ENCODE results near the gene RHBDF2.
"Not testable (repeated sequence)": the region's sequence is repeated elsewhere in the genome, so short reads cannot be mapped to it uniquely, and the experiment has no call there.

Gene RHBDF2

DNA sequence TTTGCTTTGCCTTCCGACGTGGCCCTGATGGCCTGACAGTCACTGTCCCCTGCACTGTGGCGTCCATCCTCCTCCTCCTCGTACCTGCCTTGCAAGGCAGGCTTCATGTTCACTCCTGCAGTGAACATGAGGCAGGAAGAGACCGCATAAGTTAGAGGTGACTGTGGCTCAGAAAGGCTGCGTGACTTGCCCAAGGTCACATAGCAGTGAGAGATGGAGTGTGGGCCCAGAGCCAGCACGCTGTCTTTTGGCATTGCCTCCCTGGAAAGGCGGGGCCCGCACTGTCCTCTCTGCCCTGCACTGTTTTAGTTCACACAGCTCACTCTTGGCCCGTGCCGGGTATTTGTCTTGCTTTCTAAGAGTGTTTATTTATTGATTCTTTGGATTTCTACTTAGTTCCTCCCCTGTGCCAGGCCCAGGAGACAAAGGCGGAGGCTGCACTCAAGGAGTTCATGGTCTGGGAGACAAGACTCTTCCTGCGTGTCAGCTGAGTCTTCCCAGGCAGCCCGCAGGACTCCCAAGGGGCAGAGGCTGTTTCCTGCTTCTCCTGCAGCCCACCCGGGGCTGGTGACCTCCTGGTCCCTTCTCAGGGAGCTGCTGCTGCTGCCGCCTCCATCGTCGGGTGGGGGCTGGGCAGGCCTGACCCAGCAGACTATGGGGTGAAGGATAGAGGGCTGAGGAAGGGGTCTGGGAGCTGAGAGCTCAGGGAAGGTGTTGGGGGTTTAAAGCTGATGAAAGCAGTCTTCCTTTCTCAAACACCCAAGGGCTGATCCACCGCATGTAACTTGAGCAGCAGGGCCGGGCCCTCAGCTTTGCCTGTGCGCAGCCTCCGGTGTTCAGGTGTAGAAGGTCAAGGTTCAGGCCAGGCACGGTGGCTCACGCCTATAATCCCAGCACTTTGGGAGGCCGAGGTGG, 23.6 kb upstream of the RHBDF2 start:
- ChIA-PET CTCF (interaction anchor here (0.8 to 7.9 kb wide), 12 partner anchors 15 to 157 kb away, joined by 3 to 92 read pairs (median 4); partner anchors contain the start of genes PRCD and ST6GALNAC2), POLR2A (no interaction called here)
- Histone ChIP-seq H3K27me3 (replicated peaks in 2 of 5; ENCODE audit: control insufficient read depth in 4 of 5, insufficient read depth in 5 of 5, low read length in 4 of 5) (no peaks in the 10 kb centered on the region), H3K27ac (ENCODE audit: insufficient read depth in 1 of 2, low read depth in 1 of 2, low read length in 2 of 2, poor library complexity in 1 of 2, severe bottlenecking in 2 of 2) (no peak overlapping the region), H3K4me1 (ENCODE audit: control extremely low read depth in 1 of 4, control insufficient read depth in 4 of 4, insufficient read depth in 4 of 4, low read length in 3 of 4) (peaks cover 0 to 37% (median 34%) of the 10 kb centered on the region in 4 experiments), H3K9me3 (ENCODE audit: control extremely low read depth in 1 of 5, control insufficient read depth in 4 of 5, insufficient read depth in 2 of 5, low read depth in 1 of 5, low read length in 4 of 5) (no peaks in the 10 kb centered on the region), H3K36me3 (ENCODE audit: control insufficient read depth in 4 of 4, insufficient read depth in 4 of 4, low read length in 3 of 4) (no peaks in the 10 kb centered on the region), H3K4me3 (ENCODE audit: control insufficient read depth in 1 of 7, extremely low read depth in 1 of 7, insufficient read depth in 4 of 7, low read depth in 2 of 7, low read length in 6 of 7) (no peak overlapping the region)
- WGBS (ENCODE audit: insufficient coverage): 89% methylated on average over 21 of the region's 25 CpGs
- no peak for DNase-seq

DNA sequence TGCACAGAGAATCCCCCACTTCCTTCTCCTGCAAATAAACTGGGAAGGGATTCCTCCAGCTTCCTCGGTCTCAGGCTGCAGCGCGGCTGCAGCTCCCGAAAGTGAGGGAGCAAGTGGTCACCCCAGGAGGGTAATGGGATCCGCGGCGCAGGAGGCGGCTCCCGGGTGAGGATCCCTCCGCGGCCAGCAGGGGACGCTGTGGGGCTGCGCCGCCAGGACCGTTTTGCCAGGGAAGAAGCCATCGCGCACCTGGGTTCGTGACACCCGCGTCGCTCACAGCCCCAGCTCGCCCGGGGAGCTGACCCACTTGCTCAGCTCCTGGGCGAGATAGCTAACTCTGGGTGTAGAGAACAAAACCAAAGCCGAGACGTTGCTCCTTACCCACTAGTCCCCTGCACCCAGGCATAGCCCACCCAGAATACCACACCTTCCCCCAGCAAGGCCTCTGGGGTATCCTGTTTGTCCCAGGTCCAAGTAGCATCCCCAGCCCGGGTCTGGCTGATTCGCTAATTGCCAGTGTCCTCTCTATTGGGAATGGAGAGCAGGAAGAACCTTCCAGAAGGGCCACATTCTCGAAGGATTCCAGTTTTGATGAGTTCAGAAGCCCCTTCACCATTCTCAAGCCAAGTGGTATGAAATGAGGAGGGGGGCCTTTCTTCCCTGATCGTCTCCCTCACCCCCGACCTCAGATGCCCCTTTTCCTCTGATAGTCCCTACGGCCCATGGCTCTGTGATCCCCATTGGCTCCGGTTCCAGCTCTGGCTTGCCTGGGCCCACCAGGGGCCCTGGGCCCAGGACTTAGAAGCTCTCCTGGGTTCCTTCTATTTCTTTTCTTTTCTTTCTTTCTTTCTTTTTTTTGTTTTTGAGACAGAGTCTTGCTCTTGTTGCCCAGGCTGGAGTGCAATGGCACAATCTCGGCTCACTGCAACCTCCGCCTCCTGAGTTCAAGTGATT, 22.1 kb upstream of the RHBDF2 start:
- peak; percentile 62 to 72 (median 69) for DNase-seq
- H3K4me1 ChIP-seq (ENCODE audit: control extremely low read depth in 1 of 4, control insufficient read depth in 4 of 4, insufficient read depth in 4 of 4, low read length in 3 of 4): peaks cover 0 to 24% (median 22%) of the 10 kb centered on the region in 4 experiments
- no peaks in the 10 kb centered on the region for H3K36me3 ChIP-seq (ENCODE audit: control insufficient read depth in 4 of 4, insufficient read depth in 4 of 4, low read length in 3 of 4)
- H3K27me3 ChIP-seq (replicated peaks in 2 of 5; ENCODE audit: control insufficient read depth in 4 of 5, insufficient read depth in 5 of 5, low read length in 4 of 5): no peaks in the 10 kb centered on the region
- H3K4me3 ChIP-seq (ENCODE audit: control insufficient read depth in 1 of 7, extremely low read depth in 1 of 7, insufficient read depth in 4 of 7, low read depth in 2 of 7, low read length in 6 of 7): peak overlapping the region in 2 of 7 experiments; percentile 19 to 34
- H3K9me3 ChIP-seq (ENCODE audit: control extremely low read depth in 1 of 5, control insufficient read depth in 4 of 5, insufficient read depth in 2 of 5, low read depth in 1 of 5, low read length in 4 of 5): no peaks in the 10 kb centered on the region
- WGBS (ENCODE audit: insufficient coverage): 7% methylated on average over 14 of the region's 35 CpGs
- no peak overlapping the region for H3K27ac ChIP-seq (ENCODE audit: insufficient read depth in 1 of 2, low read depth in 1 of 2, low read length in 2 of 2, poor library complexity in 1 of 2, severe bottlenecking in 2 of 2)
- POLR2A ChIA-PET: interaction anchor here (0.9 to 1.0 kb wide), 2 partner anchors 24 to 63 kb away, joined by 3 read pairs; partner anchors contain the start of gene ST6GALNAC2
- CTCF ChIA-PET: interaction anchor here (0.6 to 7.9 kb wide), 24 partner anchors 10 to 190 kb away, joined by 3 to 92 read pairs (median 5); partner anchors contain the start of genes CYGB, PRCD and ST6GALNAC2

DNA sequence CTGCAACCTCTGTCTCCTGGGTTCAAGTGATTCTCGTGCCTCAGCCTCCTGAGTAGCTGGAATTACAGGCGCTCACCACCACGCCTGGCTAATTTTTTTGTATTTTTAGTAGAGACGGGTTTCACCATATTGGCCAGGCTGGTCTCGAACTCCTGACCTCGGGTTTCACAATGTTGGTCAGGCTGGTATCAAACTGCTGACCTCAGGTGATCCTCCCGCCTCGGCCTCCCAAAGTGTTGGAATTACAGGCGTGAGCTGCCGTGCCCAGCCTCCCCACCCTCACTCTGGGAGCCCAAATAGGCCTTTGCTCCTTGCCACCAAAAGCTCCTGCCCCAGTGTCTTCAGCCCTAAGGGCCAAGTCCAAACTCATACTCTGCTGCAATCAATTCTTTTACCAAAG, 20.5 kb upstream of the RHBDF2 start:
- POLR2A ChIA-PET; DNase-seq; H3K27ac ChIP-seq (ENCODE audit: insufficient read depth in 1 of 2, low read depth in 1 of 2, low read length in 2 of 2, poor library complexity in 1 of 2, severe bottlenecking in 2 of 2); H3K4me3 ChIP-seq (ENCODE audit: control insufficient read depth in 1 of 7, extremely low read depth in 1 of 7, insufficient read depth in 4 of 7, low read depth in 2 of 7, low read length in 6 of 7); H3K36me3 ChIP-seq (ENCODE audit: control insufficient read depth in 4 of 4, insufficient read depth in 4 of 4, low read length in 3 of 4); H3K9me3 ChIP-seq (ENCODE audit: control extremely low read depth in 1 of 5, control insufficient read depth in 4 of 5, insufficient read depth in 2 of 5, low read depth in 1 of 5, low read length in 4 of 5); H3K27me3 ChIP-seq (replicated peaks in 2 of 5; ENCODE audit: control insufficient read depth in 4 of 5, insufficient read depth in 5 of 5, low read length in 4 of 5): not testable (repeated sequence)
- CTCF ChIA-PET: interaction anchor here (0.9 to 7.9 kb wide), 11 partner anchors 9 to 101 kb away, joined by 3 to 92 read pairs (median 10); partner anchors contain the start of gene AANAT
- H3K4me1 ChIP-seq (ENCODE audit: control extremely low read depth in 1 of 4, control insufficient read depth in 4 of 4, insufficient read depth in 4 of 4, low read length in 3 of 4): peaks cover 0 to 16% (median 12%) of the 10 kb centered on the region in 4 experiments
- 96% methylated on average over 9 of the region's 10 CpGs for WGBS (ENCODE audit: insufficient coverage)

DNA sequence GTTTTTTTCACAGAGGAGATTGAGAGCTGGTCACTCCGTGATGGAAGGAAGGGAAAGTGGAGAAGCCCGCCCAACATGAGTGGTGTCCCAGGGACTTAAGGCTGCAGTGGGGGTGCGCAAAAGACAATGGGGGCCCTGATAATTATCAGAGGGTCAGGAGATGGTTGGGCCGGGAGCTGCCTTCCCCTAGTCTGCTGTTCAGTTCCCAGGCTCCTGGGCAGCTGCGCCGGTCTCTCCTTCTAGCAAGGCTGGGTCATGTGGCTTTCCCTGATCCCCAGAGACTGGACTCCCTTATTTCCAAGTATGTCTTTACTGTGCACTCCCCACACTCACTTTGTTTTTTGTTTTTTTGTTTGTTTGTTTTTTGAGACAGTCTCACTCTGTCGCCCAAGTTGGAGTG, 20.0 kb upstream of the RHBDF2 start:
- no peak overlapping the region for H3K27ac ChIP-seq (ENCODE audit: insufficient read depth in 1 of 2, low read depth in 1 of 2, low read length in 2 of 2, poor library complexity in 1 of 2, severe bottlenecking in 2 of 2)
- H3K4me1 ChIP-seq (ENCODE audit: control extremely low read depth in 1 of 4, control insufficient read depth in 4 of 4, insufficient read depth in 4 of 4, low read length in 3 of 4): peaks cover 0 to 19% (median 16%) of the 10 kb centered on the region in 4 experiments
- H3K36me3 ChIP-seq (ENCODE audit: control insufficient read depth in 4 of 4, insufficient read depth in 4 of 4, low read length in 3 of 4): no peaks in the 10 kb centered on the region
- CTCF ChIA-PET: interaction anchor here (0.9 to 7.9 kb wide), 10 partner anchors 9 to 102 kb away, joined by 3 to 92 read pairs (median 8); no protein-coding TSS in a partner anchor
- no peak overlapping the region for H3K4me3 ChIP-seq (ENCODE audit: control insufficient read depth in 1 of 7, extremely low read depth in 1 of 7, insufficient read depth in 4 of 7, low read depth in 2 of 7, low read length in 6 of 7)
- no peaks in the 10 kb centered on the region for H3K9me3 ChIP-seq (ENCODE audit: control extremely low read depth in 1 of 5, control insufficient read depth in 4 of 5, insufficient read depth in 2 of 5, low read depth in 1 of 5, low read length in 4 of 5)
- WGBS (ENCODE audit: insufficient coverage): 96% methylated on average over 7 of the region's 7 CpGs
- no peak for DNase-seq
- POLR2A ChIA-PET: no interaction called here
- H3K27me3 ChIP-seq (replicated peaks in 2 of 5; ENCODE audit: control insufficient read depth in 4 of 5, insufficient read depth in 5 of 5, low read length in 4 of 5): no peaks in the 10 kb centered on the region

DNA sequence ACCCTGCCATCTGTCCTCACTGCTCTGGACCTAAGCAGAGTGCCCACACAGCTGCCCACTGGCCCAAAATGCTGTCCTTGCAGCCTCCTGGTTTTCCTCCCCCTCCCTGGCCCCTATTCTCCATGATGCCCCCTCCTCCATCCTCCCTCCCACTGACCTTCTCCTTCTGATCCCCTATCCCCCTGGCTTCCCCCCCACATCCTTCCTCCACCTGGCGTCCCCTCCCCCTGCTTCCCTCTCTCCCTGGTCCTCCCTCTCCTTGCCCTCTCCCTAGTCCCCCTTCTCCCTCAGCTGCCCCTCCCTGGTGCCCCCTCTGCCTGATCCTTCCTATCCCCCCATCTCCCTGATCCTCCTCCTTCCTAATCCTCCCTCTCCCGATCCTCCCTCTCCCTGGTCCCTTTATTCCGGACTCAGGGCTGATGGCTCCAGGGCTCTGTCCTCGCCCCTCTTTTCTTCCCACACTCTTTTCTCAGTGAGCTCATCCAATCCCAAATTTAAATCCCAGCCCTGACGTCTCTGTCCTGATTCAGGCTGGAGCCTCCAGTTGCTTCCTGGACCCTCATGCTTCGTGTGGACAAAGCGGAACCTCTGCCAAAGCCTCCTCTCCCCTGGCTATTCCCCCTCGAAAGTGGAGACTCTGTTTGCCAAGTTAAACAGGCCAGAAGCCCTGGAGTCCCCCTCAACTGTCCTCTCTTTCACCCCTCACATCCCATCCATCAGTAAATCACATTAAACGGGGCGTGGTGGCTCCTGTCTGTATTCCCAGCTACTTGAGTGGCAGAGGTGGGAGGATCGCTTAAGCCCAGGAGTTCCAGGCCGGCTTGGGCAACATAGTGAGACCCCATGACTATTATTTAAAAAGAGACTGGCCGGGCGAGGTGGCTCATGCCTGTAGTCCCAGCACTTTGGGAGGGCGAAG, 18.1 kb upstream of the RHBDF2 start:
- H3K36me3 ChIP-seq (ENCODE audit: control insufficient read depth in 4 of 4, insufficient read depth in 4 of 4, low read length in 3 of 4): no peaks in the 10 kb centered on the region
- ChIA-PET CTCF (interaction anchor here (1.5 to 7.9 kb wide), 5 partner anchors 9 to 104 kb away, joined by 5 to 92 read pairs (median 59); no protein-coding TSS in a partner anchor), POLR2A (interaction anchor here (0.5 kb wide), 1 partner anchor 1177 kb away, joined by 3 read pairs; no protein-coding TSS in a partner anchor)
- H3K27me3 ChIP-seq (replicated peaks in 2 of 5; ENCODE audit: control insufficient read depth in 4 of 5, insufficient read depth in 5 of 5, low read length in 4 of 5): no peaks in the 10 kb centered on the region
- no peak overlapping the region for H3K27ac ChIP-seq (ENCODE audit: insufficient read depth in 1 of 2, low read depth in 1 of 2, low read length in 2 of 2, poor library complexity in 1 of 2, severe bottlenecking in 2 of 2)
- no peak for DNase-seq
- H3K9me3 ChIP-seq (ENCODE audit: control extremely low read depth in 1 of 5, control insufficient read depth in 4 of 5, insufficient read depth in 2 of 5, low read depth in 1 of 5, low read length in 4 of 5): no peaks in the 10 kb centered on the region
- 98% methylated on average over 12 of the region's 15 CpGs for WGBS (ENCODE audit: insufficient coverage)
- peaks cover 0 to 34% (median 28%) of the 10 kb centered on the region in 4 experiments for H3K4me1 ChIP-seq (ENCODE audit: control extremely low read depth in 1 of 4, control insufficient read depth in 4 of 4, insufficient read depth in 4 of 4, low read length in 3 of 4)
- H3K4me3 ChIP-seq (ENCODE audit: control insufficient read depth in 1 of 7, extremely low read depth in 1 of 7, insufficient read depth in 4 of 7, low read depth in 2 of 7, low read length in 6 of 7): no peak overlapping the region

DNA sequence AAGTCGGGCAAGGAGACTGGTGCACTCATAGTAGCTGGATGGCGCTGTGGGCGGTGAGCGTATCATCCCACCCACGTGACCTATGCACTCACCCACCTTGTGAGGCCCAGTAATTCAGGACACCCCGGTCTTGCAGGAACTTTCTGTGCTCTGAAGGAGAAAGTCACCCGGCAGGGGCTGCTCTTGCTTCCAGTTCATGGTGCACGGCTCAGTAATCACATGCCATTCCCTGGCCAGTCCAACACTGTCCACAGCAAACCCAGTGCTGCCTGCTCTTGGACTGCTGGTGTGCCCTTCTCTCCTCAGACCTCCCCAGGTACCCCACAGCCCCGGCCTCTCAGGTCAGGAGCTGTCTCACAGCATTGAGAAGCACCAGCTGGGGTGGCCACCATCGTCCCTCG, 16.4 kb upstream of the RHBDF2 start:
- WGBS (ENCODE audit: insufficient coverage): 99% methylated on average over 10 of the region's 11 CpGs
- no peak for DNase-seq
- Histone ChIP-seq H3K4me1 (ENCODE audit: control extremely low read depth in 1 of 4, control insufficient read depth in 4 of 4, insufficient read depth in 4 of 4, low read length in 3 of 4) (peaks cover 0 to 23% (median 20%) of the 10 kb centered on the region in 4 experiments), H3K27me3 (replicated peaks in 2 of 5; ENCODE audit: control insufficient read depth in 4 of 5, insufficient read depth in 5 of 5, low read length in 4 of 5) (no peaks in the 10 kb centered on the region), H3K27ac (ENCODE audit: insufficient read depth in 1 of 2, low read depth in 1 of 2, low read length in 2 of 2, poor library complexity in 1 of 2, severe bottlenecking in 2 of 2) (no peak overlapping the region), H3K36me3 (ENCODE audit: control insufficient read depth in 4 of 4, insufficient read depth in 4 of 4, low read length in 3 of 4) (no peaks in the 10 kb centered on the region), H3K9me3 (ENCODE audit: control extremely low read depth in 1 of 5, control insufficient read depth in 4 of 5, insufficient read depth in 2 of 5, low read depth in 1 of 5, low read length in 4 of 5) (no peaks in the 10 kb centered on the region), H3K4me3 (ENCODE audit: control insufficient read depth in 1 of 7, extremely low read depth in 1 of 7, insufficient read depth in 4 of 7, low read depth in 2 of 7, low read length in 6 of 7) (no peak overlapping the region)
- ChIA-PET CTCF (interaction anchor here (1.8 to 7.7 kb wide), 3 partner anchors 11 to 34 kb away, joined by 4 to 63 read pairs (median 14); no protein-coding TSS in a partner anchor), POLR2A (no interaction called here)
